Measurements from ENCODE around the gene BMF.

DNA sequence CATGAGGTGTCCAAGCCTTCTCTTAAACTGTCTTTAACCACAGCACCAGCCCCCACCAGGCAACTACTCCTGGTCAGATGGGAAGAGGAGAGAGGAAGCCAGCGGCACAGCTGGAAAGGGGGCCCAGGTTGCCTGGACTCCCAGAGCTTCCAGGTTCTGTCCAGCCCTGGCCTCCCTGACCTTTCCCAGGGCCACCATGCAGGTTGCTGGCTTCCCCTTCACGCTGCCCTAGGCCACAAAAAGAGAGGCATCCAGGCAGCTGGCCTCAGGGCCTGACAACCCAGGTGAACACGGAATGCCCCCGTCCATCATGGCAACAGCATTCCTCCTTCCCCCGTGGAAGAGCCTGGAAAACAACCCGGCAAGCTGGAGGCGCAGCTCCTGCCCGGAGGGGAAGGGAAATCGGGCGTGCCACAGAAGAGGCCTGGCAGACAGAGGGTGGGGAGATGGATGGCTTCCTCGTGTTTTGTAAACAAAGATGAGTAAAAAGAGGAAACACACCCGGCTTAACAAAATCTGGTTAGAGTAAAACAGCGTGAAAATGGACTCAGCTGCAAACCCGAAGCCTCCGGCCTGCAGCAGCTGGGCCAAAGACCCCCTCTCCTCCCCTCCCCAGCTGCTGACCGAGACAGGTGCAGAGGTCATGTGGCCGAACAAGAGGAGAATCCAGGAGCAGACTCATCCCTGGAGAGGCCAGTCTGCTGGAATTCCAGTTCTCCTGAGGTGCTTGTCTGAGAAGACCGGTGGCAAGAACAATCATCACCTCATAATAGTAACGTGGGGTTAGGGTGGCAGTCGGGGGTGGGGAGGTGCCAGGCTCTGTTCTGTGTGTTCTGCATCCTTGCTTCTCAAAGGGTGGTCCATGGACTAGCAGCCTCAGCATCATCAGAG is 15.5 kb downstream of the BMF start:
- TF ChIP-seq CTCF (IDR thresholded peaks at IDR 0.05; ENCODE audit: extremely low read depth in 1 of 2, insufficient read depth in 1 of 2, low read depth in 1 of 2, low read length in 2 of 2) (no peak), POLR2AphosphoS5 (IDR thresholded peaks at IDR 0.05; ENCODE audit: insufficient read depth, low read depth, low read length) (no peak), POLR2A (IDR thresholded peaks at IDR 0.05; ENCODE audit: low read depth, low read length) (no peak), EZH2 (IDR thresholded peaks at IDR 0.05; ENCODE audit: borderline replicate concordance, low read depth, low read length, severe bottlenecking) (no peak), GATA2 (IDR thresholded peaks at IDR 0.05; ENCODE audit: insufficient read depth, insufficient read length, low read depth, low read length) (no peak), MYC (IDR thresholded peaks at IDR 0.05; ENCODE audit: low read depth, low read length) (no peak), FOS (IDR thresholded peaks at IDR 0.05; ENCODE audit: borderline replicate concordance, insufficient read depth, low read length) (no peak)
- TF ChIP-seq, protein P1, sequence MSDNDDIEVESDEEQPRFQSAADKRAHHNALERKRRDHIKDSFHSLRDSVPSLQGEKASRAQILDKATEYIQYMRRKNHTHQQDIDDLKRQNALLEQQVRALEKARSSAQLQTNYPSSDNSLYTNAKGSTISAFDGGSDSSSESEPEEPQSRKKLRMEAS (IDR thresholded peaks at IDR 0.05; ENCODE audit: insufficient read depth, insufficient read length), result no peak

All from endothelial cell of umbilical vein (primary cell).